ENCODE data around the gene TTC28.

Gene TTC28

DNA sequence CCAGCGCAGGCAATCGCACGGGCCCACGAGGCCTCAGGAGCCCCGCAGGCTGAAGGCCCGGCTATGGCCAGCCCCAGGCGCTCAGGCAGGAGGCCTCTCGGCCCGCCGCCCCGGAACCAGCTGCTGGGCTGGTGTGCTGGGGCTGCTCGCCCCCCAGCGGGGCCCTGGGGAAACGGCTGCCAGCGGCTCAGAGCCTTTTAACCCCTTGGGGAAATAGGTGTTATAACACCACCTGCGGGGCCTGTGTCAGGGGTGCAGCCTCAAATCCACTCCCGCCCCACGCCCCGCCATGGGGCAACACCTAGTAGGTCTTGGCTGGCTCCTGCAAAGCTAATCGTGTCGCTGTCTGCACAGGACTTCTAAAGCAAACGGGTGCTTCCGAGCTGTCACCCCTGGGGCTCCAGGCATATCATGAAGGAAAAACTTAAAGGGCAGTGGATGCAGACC is 237.4 kb downstream of the TTC28 start (continued):
- TF ChIP-seq, protein P1, sequence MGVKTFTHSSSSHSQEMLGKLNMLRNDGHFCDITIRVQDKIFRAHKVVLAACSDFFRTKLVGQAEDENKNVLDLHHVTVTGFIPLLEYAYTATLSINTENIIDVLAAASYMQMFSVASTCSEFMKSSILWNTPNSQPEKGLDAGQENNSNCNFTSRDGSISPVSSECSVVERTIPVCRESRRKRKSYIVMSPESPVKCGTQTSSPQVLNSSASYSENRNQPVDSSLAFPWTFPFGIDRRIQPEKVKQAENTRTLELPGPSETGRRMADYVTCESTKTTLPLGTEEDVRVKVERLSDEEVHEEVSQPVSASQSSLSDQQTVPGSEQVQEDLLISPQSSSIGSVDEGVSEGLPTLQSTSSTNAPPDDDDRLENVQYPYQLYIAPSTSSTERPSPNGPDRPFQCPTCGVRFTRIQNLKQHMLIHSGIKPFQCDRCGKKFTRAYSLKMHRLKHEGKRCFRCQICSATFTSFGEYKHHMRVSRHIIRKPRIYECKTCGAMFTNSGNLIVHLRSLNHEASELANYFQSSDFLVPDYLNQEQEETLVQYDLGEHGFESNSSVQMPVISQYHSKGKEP (tag by site-specific recombination; IDR thresholded peaks at IDR 0.05): no peak
- TF ChIP-seq SP3 (tag by site-specific recombination; IDR thresholded peaks at IDR 0.05) (no peak), ZNF211 (tag by site-specific recombination; IDR thresholded peaks at IDR 0.05; ENCODE audit: low read depth) (no peak), ZNF670 (tag by site-specific recombination; IDR thresholded peaks at IDR 0.05; ENCODE audit: low read depth) (no peak), ZNF335 (tag by site-specific recombination; conservative IDR thresholded peaks at IDR 0.05) (peak; percentile 61; the same call in 1 of the 2 replicates), ZNF76 (tag by site-specific recombination; IDR thresholded peaks at IDR 0.05; ENCODE audit: borderline replicate concordance, low read depth) (no peak), MYNN (tag by site-specific recombination; IDR thresholded peaks at IDR 0.05; ENCODE audit: borderline replicate concordance) (no peak), ZBTB21 (tag by site-specific recombination; IDR thresholded peaks at IDR 0.05) (no peak), IKZF3 (tag by site-specific recombination; IDR thresholded peaks at IDR 0.05) (no peak), ZNF501 (tag by site-specific recombination; IDR thresholded peaks at IDR 0.05) (no peak), ZNF404 (tag by site-specific recombination; IDR thresholded peaks at IDR 0.05) (no peak), ZNF548 (tag by site-specific recombination; IDR thresholded peaks at IDR 0.05) (no peak), ZNF157 (tag by site-specific recombination; IDR thresholded peaks at IDR 0.05) (no peak), ZNF239 (tag by site-specific recombination; IDR thresholded peaks at IDR 0.05) (no peak), ZNF140 (tag by site-specific recombination; IDR thresholded peaks at IDR 0.05) (no peak), ZNF354C (tag by site-specific recombination; IDR thresholded peaks at IDR 0.05; ENCODE audit: borderline replicate concordance, low read depth) (no peak), ZNF561 (tag by site-specific recombination; IDR thresholded peaks at IDR 0.05; ENCODE audit: borderline replicate concordance) (0 out of 2 replicates have a peak, but pooled peaks have one; percentile 61), ZNF621 (tag by site-specific recombination; IDR thresholded peaks at IDR 0.05) (no peak), ZNF473 (tag by site-specific recombination; IDR thresholded peaks at IDR 0.05) (no peak), OVOL3 (tag by site-specific recombination; IDR thresholded peaks at IDR 0.05) (no peak), ZNF558 (tag by site-specific recombination; IDR thresholded peaks at IDR 0.05) (no peak), ZNF366 (tag by site-specific recombination; conservative IDR thresholded peaks at IDR 0.05) (no peak), ZNF221 (tag by site-specific recombination; IDR thresholded peaks at IDR 0.05; ENCODE audit: borderline replicate concordance) (no peak), ZNF350 (tag by site-specific recombination; IDR thresholded peaks at IDR 0.05) (no peak), ZXDB (tag by site-specific recombination; IDR thresholded peaks at IDR 0.05) (no peak; the same call in 1 of the 2 replicates)
- TF ChIP-seq, protein P2, sequence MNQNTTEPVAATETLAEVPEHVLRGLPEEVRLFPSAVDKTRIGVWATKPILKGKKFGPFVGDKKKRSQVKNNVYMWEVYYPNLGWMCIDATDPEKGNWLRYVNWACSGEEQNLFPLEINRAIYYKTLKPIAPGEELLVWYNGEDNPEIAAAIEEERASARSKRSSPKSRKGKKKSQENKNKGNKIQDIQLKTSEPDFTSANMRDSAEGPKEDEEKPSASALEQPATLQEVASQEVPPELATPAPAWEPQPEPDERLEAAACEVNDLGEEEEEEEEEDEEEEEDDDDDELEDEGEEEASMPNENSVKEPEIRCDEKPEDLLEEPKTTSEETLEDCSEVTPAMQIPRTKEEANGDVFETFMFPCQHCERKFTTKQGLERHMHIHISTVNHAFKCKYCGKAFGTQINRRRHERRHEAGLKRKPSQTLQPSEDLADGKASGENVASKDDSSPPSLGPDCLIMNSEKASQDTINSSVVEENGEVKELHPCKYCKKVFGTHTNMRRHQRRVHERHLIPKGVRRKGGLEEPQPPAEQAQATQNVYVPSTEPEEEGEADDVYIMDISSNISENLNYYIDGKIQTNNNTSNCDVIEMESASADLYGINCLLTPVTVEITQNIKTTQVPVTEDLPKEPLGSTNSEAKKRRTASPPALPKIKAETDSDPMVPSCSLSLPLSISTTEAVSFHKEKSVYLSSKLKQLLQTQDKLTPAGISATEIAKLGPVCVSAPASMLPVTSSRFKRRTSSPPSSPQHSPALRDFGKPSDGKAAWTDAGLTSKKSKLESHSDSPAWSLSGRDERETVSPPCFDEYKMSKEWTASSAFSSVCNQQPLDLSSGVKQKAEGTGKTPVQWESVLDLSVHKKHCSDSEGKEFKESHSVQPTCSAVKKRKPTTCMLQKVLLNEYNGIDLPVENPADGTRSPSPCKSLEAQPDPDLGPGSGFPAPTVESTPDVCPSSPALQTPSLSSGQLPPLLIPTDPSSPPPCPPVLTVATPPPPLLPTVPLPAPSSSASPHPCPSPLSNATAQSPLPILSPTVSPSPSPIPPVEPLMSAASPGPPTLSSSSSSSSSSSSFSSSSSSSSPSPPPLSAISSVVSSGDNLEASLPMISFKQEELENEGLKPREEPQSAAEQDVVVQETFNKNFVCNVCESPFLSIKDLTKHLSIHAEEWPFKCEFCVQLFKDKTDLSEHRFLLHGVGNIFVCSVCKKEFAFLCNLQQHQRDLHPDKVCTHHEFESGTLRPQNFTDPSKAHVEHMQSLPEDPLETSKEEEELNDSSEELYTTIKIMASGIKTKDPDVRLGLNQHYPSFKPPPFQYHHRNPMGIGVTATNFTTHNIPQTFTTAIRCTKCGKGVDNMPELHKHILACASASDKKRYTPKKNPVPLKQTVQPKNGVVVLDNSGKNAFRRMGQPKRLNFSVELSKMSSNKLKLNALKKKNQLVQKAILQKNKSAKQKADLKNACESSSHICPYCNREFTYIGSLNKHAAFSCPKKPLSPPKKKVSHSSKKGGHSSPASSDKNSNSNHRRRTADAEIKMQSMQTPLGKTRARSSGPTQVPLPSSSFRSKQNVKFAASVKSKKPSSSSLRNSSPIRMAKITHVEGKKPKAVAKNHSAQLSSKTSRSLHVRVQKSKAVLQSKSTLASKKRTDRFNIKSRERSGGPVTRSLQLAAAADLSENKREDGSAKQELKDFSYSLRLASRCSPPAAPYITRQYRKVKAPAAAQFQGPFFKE (tag by site-specific recombination; IDR thresholded peaks at IDR 0.05; ENCODE audit: borderline replicate concordance): no peak
- TF ChIP-seq, protein P3, sequence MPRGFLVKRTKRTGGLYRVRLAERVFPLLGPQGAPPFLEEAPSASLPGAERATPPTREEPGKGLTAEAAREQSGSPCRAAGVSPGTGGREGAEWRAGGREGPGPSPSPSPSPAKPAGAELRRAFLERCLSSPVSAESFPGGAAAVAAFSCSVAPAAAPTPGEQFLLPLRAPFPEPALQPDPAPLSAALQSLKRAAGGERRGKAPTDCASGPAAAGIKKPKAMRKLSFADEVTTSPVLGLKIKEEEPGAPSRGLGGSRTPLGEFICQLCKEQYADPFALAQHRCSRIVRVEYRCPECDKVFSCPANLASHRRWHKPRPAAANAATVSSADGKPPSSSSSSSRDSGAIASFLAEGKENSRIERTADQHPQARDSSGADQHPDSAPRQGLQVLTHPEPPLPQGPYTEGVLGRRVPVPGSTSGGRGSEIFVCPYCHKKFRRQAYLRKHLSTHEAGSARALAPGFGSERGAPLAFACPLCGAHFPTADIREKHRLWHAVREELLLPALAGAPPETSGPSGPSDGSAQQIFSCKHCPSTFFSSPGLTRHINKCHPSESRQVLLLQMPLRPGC (tag by site-specific recombination; IDR thresholded peaks at IDR 0.05): no peak
- TF ChIP-seq, protein P4, sequence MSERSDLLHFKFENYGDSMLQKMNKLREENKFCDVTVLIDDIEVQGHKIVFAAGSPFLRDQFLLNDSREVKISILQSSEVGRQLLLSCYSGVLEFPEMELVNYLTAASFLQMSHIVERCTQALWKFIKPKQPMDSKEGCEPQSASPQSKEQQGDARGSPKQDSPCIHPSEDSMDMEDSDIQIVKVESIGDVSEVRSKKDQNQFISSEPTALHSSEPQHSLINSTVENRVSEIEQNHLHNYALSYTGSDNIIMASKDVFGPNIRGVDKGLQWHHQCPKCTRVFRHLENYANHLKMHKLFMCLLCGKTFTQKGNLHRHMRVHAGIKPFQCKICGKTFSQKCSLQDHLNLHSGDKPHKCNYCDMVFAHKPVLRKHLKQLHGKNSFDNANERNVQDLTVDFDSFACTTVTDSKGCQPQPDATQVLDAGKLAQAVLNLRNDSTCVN (tag by site-specific recombination; optimal IDR thresholded peaks at IDR 0.05): peak; percentile 48
- TF ChIP-seq, protein P5, sequence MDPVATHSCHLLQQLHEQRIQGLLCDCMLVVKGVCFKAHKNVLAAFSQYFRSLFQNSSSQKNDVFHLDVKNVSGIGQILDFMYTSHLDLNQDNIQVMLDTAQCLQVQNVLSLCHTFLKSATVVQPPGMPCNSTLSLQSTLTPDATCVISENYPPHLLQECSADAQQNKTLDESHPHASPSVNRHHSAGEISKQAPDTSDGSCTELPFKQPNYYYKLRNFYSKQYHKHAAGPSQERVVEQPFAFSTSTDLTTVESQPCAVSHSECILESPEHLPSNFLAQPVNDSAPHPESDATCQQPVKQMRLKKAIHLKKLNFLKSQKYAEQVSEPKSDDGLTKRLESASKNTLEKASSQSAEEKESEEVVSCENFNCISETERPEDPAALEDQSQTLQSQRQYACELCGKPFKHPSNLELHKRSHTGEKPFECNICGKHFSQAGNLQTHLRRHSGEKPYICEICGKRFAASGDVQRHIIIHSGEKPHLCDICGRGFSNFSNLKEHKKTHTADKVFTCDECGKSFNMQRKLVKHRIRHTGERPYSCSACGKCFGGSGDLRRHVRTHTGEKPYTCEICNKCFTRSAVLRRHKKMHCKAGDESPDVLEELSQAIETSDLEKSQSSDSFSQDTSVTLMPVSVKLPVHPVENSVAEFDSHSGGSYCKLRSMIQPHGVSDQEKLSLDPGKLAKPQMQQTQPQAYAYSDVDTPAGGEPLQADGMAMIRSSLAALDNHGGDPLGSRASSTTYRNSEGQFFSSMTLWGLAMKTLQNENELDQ (tag by site-specific recombination; IDR thresholded peaks at IDR 0.05; ENCODE audit: low read depth): no peak

Measured in HEK293 (cell line).